Subcutaneous adipose tissue (tissue), 4 donors: Measurements from ENCODE around the gene CCDC90B. TPM values are rescaled to one million over a fixed set of nuclear protein-coding genes. Genes with fewer than 3 reads are reported as not detected.

Source experiments
- CTCF ChIP-seq: fragments of 450-650 bp; IDR thresholded peaks from one replicate; pipeline ENCODE4 v1.5.1; 2016; ENCODE audit warnings: low read depth, mild to moderate bottlenecking, control low read depth, antibody characterized with exemption, moderate library complexity
- total RNA-seq, 4 donors: library from RNA; depleted of rRNA; stranded (reverse); fragments of >200 nt; gene quantifications; one replicate each; pipeline ENCODE4 v1.1.0, GENCODE V29; 2016

Gene CCDC90B
- total RNA-seq, 4 donors from 2014 or later: 27.7 to 54.8 (median 42.2) TPM

- no peak for TF ChIP-seq CTCF
Measured at GRCh38 chr11:83241291-83241946, 44.7 kb downstream of the CCDC90B start.

- no peak for TF ChIP-seq CTCF
Measured at GRCh38 chr11:83238111-83238510, 48.1 kb downstream of the CCDC90B start.

GRCh38 chr11:83235825-83236224 lies 50.3 kb downstream of the CCDC90B start:
- TF ChIP-seq CTCF: no peak

GRCh38 chr11:83223457-83223856 lies 62.7 kb downstream of the CCDC90B start:
- no peak for TF ChIP-seq CTCF

- TF ChIP-seq CTCF: no peak
Measured at GRCh38 chr11:83222499-83222898, 63.7 kb downstream of the CCDC90B start.

- no peak for TF ChIP-seq CTCF
Measured at GRCh38 chr11:83221694-83222093, 64.5 kb downstream of the CCDC90B start.

- TF ChIP-seq CTCF: no peak
Measured at GRCh38 chr11:83220260-83220659, 65.9 kb downstream of the CCDC90B start.
